ENCODE results near the gene ULK4.

- TF ChIP-seq, protein P1, sequence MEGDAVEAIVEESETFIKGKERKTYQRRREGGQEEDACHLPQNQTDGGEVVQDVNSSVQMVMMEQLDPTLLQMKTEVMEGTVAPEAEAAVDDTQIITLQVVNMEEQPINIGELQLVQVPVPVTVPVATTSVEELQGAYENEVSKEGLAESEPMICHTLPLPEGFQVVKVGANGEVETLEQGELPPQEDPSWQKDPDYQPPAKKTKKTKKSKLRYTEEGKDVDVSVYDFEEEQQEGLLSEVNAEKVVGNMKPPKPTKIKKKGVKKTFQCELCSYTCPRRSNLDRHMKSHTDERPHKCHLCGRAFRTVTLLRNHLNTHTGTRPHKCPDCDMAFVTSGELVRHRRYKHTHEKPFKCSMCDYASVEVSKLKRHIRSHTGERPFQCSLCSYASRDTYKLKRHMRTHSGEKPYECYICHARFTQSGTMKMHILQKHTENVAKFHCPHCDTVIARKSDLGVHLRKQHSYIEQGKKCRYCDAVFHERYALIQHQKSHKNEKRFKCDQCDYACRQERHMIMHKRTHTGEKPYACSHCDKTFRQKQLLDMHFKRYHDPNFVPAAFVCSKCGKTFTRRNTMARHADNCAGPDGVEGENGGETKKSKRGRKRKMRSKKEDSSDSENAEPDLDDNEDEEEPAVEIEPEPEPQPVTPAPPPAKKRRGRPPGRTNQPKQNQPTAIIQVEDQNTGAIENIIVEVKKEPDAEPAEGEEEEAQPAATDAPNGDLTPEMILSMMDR (conservative IDR thresholded peaks at IDR 0.05; ENCODE audit: low read length), result no peak
- no peak for TF ChIP-seq EZH2phosphoT487 (IDR thresholded peaks at IDR 0.05; ENCODE audit: borderline replicate concordance)
Measured at GRCh38 chr3:41955192-41955591, 6.7 kb downstream of the ULK4 start.
